Stimulated activated CD8-positive, alpha-beta memory T cell treated with anti-CD3 and anti-CD28 coated beads, Interleukin-2, amount 100 ng/mL, for 1 hour (primary cell): ENCODE results near the gene WDR81.
"Not testable (repeated sequence)": the region's sequence is repeated elsewhere in the genome, so short reads cannot be mapped to it uniquely, and the experiment has no call there.

Experiments
- DNase-seq, 2 donors: peaks; one replicate each; pipeline ENCODE4 v3.0.0-alpha.2; 2020; ENCODE audit warnings: low read depth in 2 of 2

WDR81 gene

GRCh38 chr17:1753767-1754429, 29.4 kb downstream of the WDR81 start:
- DNase-seq: no peak

- DNase-seq: no peak
Measured at GRCh38 chr17:1754430-1755112, 30.1 kb downstream of the WDR81 start.

- no peak for DNase-seq
Measured at GRCh38 chr17:1755252-1755826, 30.8 kb downstream of the WDR81 start.

- no peak for DNase-seq
Measured at GRCh38 chr17:1755827-1756262, 31.3 kb downstream of the WDR81 start.

- no peak for DNase-seq
Measured at GRCh38 chr17:1758807-1759206, 34.3 kb downstream of the WDR81 start.

- DNase-seq: no peak
Measured at GRCh38 chr17:1759529-1759928, 35.0 kb downstream of the WDR81 start.

- DNase-seq: no peak
Measured at GRCh38 chr17:1762233-1762900, 37.9 kb downstream of the WDR81 start.

- DNase-seq: no peak
Measured at GRCh38 chr17:1762901-1763898, 38.7 kb downstream of the WDR81 start.

- DNase-seq: peak; percentile 14 to 23
Measured at GRCh38 chr17:1764284-1764683, 39.8 kb downstream of the WDR81 start.

GRCh38 chr17:1764705-1765104, 40.2 kb downstream of the WDR81 start:
- DNase-seq: not testable (repeated sequence)

- DNase-seq: no peak
Measured at GRCh38 chr17:1765576-1765975, 41.1 kb downstream of the WDR81 start.

- no peak for DNase-seq
Measured at GRCh38 chr17:1766382-1767135, 42.1 kb downstream of the WDR81 start.

- DNase-seq: no peak
Measured at GRCh38 chr17:1767358-1767757, 42.9 kb downstream of the WDR81 start.

- no peak for DNase-seq
Measured at GRCh38 chr17:1769822-1770477, 45.4 kb downstream of the WDR81 start.

GRCh38 chr17:1773000-1773695, 48.6 kb downstream of the WDR81 start:
- DNase-seq: not testable (repeated sequence)

- no peak for DNase-seq
Measured at GRCh38 chr17:1773696-1774181, 49.2 kb downstream of the WDR81 start.

- no peak for DNase-seq
Measured at GRCh38 chr17:1774390-1775176, 50.1 kb downstream of the WDR81 start.

- no peak for DNase-seq
Measured at GRCh38 chr17:1776328-1776727, 51.8 kb downstream of the WDR81 start.
